HCT116 (cell line): ENCODE measurements around the gene PDIA3. TPM values are rescaled to one million over a fixed set of nuclear protein-coding genes. Genes with fewer than 3 reads are reported as not detected.
A peak's percentile ranks its signal among the peaks of the same experiment; 100 is the strongest.

ENCODE experiments used
- ATAC-seq: fragments of 200-7000 bp; cut with Tn5 transposase; 2 replicates; pipeline ENCODE4 v1.9.1; 2020; ENCODE audit warnings: mild to moderate bottlenecking, moderate library complexity
- BruUV-seq: library from RNA; stranded (reverse); fragments of 400-500 nt; replicated peaks from 2 replicates; lab custom pipeline; 2021; lab: Mats Ljungman, UMichigan
- CTCF ChIA-PET: fragments of 300-600 bp; sonication (Branson Sonifier 250); formaldehyde crosslinking; loops from one replicate; lab custom pipeline; 2021; ENCODE audit warnings: antibody characterized with exemption; lab: Charles Lee
- POLR2A ChIA-PET: fragments of 300-600, 350-600 bp; sonication (Branson Sonifier 250); formaldehyde crosslinking; loops from one replicate; lab custom pipeline; 2021; ENCODE audit warnings: antibody characterized with exemption; lab: Charles Lee
- RAD21 ChIA-PET, 2 experiments: fragments of 300-600 bp; sonication (Branson Sonifier 250); formaldehyde crosslinking; loops; one replicate each; lab custom pipeline; 2023; ENCODE audit warnings: low total read pairs in 2 of 2; ENCODE audit not compliant: uncharacterized antibody in 2 of 2, unreplicated experiment in 2 of 2, low non-redundant PET in 1 of 2; lab: Charles Lee
- DNase-seq: peaks from one replicate; pipeline ENCODE4 v3.0.0-alpha.2; 2010; ENCODE audit warnings: low read depth, low spot score
- H2AFZ ChIP-seq: fragments of 200-600 bp; shearing (Covaris generic), sonication (generic); 2 replicates; pipeline ENCODE4 v1.6.1; 2017; ENCODE audit warnings: low read depth, mixed run types, mixed read lengths, antibody characterized with exemption, low read length; ENCODE audit not compliant: poor library complexity, severe bottlenecking
- H3K27ac ChIP-seq: 2 replicates; pipeline ENCODE4 v1.5.1; 2012; ENCODE audit warnings: low read depth, low read length
- H3K27me3 ChIP-seq: fragments of 200-600 bp; sonication (generic); 2 replicates; pipeline ENCODE4 v1.6.1; 2016; ENCODE audit warnings: mixed run types, low read length, mixed read lengths; ENCODE audit not compliant: insufficient read depth
- H3K36me3 ChIP-seq, 2 experiments: fragments of 200-500 bp in 1 of 2; fragments of 200-600 bp in 1 of 2; sonication (Bioruptor generic) in 1 of 2; sonication (generic) in 1 of 2; 2 replicates each; pipeline versions ENCODE4 v1.5.1 to v1.6.1; 2014 to 2016; ENCODE audit warnings: low read length in 2 of 2, inconsistent platforms in 1 of 2, mixed read lengths in 1 of 2, mixed run types in 1 of 2; ENCODE audit not compliant: insufficient read depth in 2 of 2, control insufficient read depth in 1 of 2
- H3K4me1 ChIP-seq, 2 experiments: fragments of 200-600 bp in 1 of 2; sonication (generic) in 1 of 2; 2 replicates each; pipeline versions ENCODE4 v1.5.1 to v1.6.1; 2012 to 2017; ENCODE audit warnings: low read length in 2 of 2, inconsistent platforms in 1 of 2, mild to moderate bottlenecking in 1 of 2, mixed read lengths in 1 of 2, mixed run types in 1 of 2, moderate library complexity in 1 of 2; ENCODE audit not compliant: insufficient read depth in 2 of 2, control insufficient read depth in 1 of 2
- H3K4me2 ChIP-seq: fragments of 200-600 bp; sonication (generic); 2 replicates; pipeline ENCODE4 v1.6.1; 2017; ENCODE audit warnings: mixed run types, low read length, mixed read lengths
- H3K4me3 ChIP-seq, 2 experiments: fragments of 200-600 bp in 1 of 2; sonication (generic) in 1 of 2; replicated peaks in 1 of 2; 2 replicates each; pipeline ENCODE4 v1.5.1; 2011 to 2016; ENCODE audit warnings: low read length in 2 of 2, control low read depth in 1 of 2, low read depth in 1 of 2, mild to moderate bottlenecking in 1 of 2, mixed read lengths in 1 of 2, mixed run types in 1 of 2
- H3K79me2 ChIP-seq: fragments of 200-600 bp; sonication (generic); 2 replicates; pipeline ENCODE4 v1.6.1; 2017; ENCODE audit warnings: mild to moderate bottlenecking, mixed run types, low read length, moderate library complexity, mixed read lengths; ENCODE audit not compliant: insufficient read depth
- H3K9ac ChIP-seq: fragments of 200-600 bp; sonication (generic); 2 replicates; pipeline ENCODE4 v1.6.1; 2016; ENCODE audit warnings: low read length, mixed read lengths
- H3K9me2 ChIP-seq: fragments of 200-600 bp; sonication (generic), shearing (Covaris generic); 2 replicates; pipeline ENCODE4 v1.6.1; 2017; ENCODE audit warnings: mixed run types, mild to moderate bottlenecking, moderate library complexity; ENCODE audit not compliant: insufficient read depth
- H3K9me3 ChIP-seq, 2 experiments: fragments of 200-500 bp in 1 of 2; fragments of 200-600 bp in 1 of 2; sonication (Bioruptor generic) in 1 of 2; sonication (generic) in 1 of 2; 2 replicates each; pipeline ENCODE4 v1.6.1; 2014 to 2017; ENCODE audit warnings: low read length in 2 of 2, mixed read lengths in 2 of 2, inconsistent platforms in 1 of 2, low read depth in 1 of 2, mild to moderate bottlenecking in 1 of 2, mixed run types in 1 of 2, moderate library complexity in 1 of 2; ENCODE audit not compliant: control insufficient read depth in 1 of 2, insufficient read depth in 1 of 2
- H4K20me1 ChIP-seq: fragments of 200-600 bp; sonication (generic), shearing (Covaris generic); 2 replicates; pipeline ENCODE4 v1.6.1; 2017; ENCODE audit warnings: mixed run types, mild to moderate bottlenecking, moderate library complexity; ENCODE audit not compliant: insufficient read depth
- RAD21 ChIP-seq: IDR thresholded peaks from 2 replicates; pipeline ENCODE4 v1.6.1; 2012; ENCODE audit warnings: low read depth, mild to moderate bottlenecking
- REST ChIP-seq: IDR thresholded peaks from 2 replicates; pipeline ENCODE4 v1.6.1; 2012; ENCODE audit warnings: low read depth
- SIN3A ChIP-seq: IDR thresholded peaks from 2 replicates; pipeline ENCODE4 v1.6.1; 2012; ENCODE audit warnings: low read depth
- ZFX ChIP-seq: fragments of 450-650 bp; IDR thresholded peaks from 2 replicates; pipeline ENCODE4 v1.6.1; 2017
- intact Hi-C: fragments of 100-400 bp; cut with micrococcal nuclease; formaldehyde crosslinking; loops from 2 replicates; pipeline ENCODE4 v1.10.0; 2022
- total RNA-seq: library from RNA; stranded (reverse); gene quantifications from one replicate; pipeline ENCODE4 v1.2.1, GENCODE V29; 2021; ENCODE audit not compliant: unreplicated experiment

The PDIA3 gene
- total RNA-seq, 1 experiment from 2014 or later, result 435 TPM

- Histone ChIP-seq H3K4me1 (peaks cover 13 to 17% of the 10 kb centered on the region in 2 experiments), H3K27ac (peak overlapping the region; percentile 93)
- TF ChIP-seq ZFX, result peak; percentile 37; the same call in 1 of the 2 replicates
- no peak for TF ChIP-seq RAD21
- no peak for TF ChIP-seq REST
- TF ChIP-seq SIN3A, result no peak
- TF ChIP-seq, all 23 proteins: peak for 1
- ATAC-seq, result no peak
- POLR2A ChIA-PET, result interaction anchor here (2.9 kb wide), 1 partner anchor 16 kb away, joined by 8 read pairs; the partner anchor contains the start of gene ELL3
- peaks cover 37% of the 10 kb centered on the region for H3K79me2 ChIP-seq
- no peaks in the 10 kb centered on the region for H3K27me3 ChIP-seq
- no peaks in the 10 kb centered on the region for H3K9me3 ChIP-seq
- intact Hi-C loops, result no loop called here
- RAD21 ChIA-PET, result no interaction called here
- CTCF ChIA-PET, result no interaction called here
- BruUV-seq, result no TSS peak
- H3K36me3 ChIP-seq, result peaks cover 28 to 40% of the 10 kb centered on the region in 2 experiments
- no peaks in the 10 kb centered on the region for H4K20me1 ChIP-seq
- peak overlapping the region; percentile 100 for H3K9ac ChIP-seq
- H3K4me3 ChIP-seq, result peak overlapping the region; percentile 99 to 100
- H2AFZ ChIP-seq, result no peak overlapping the region
- peak overlapping the region; percentile 97 for H3K4me2 ChIP-seq
- no peak for DNase-seq
- H3K9me2 ChIP-seq, result no peaks in the 10 kb centered on the region
Measured at GRCh38 chr15:43792761-43793476, 46.7 kb downstream of the PDIA3 start.
